ENCODE data around the gene ELP5. TPM values are rescaled to one million over a fixed set of nuclear protein-coding genes. Genes with fewer than 3 reads are reported as not detected.
A peak's percentile ranks its signal among the peaks of the same experiment; 100 is the strongest.

The ELP5 gene
- total RNA-seq, 1 donor from 2014 or later = 27.5 TPM

- DNase-seq = no peak
These were observed 33.7 kb downstream of the ELP5 start for GRCh38 chr17:7285679-7286078.

GRCh38 chr17:7289256-7290032 is 37.4 kb downstream of the ELP5 start:
- DNase-seq = no peak

DNA sequence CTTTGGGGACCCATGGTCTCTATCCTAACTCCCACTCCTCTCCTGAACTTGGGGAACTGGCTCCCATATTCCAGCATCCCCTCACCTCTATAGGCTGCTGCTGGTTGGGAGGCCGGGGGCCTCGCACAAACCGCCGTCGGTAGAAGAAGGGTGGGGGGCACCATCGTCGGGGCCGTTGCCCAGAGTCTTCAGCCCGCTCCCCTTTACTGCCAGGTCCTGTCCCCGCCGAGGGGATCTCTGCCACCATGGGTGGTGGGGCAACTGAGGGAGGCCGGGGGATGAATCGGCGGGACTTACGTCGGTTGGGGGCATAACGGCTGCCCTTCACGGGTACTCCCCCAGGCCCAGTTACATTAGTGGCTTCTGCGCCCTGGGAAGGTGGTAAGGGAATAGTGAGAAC is 38.2 kb downstream of the ELP5 start:
- no peak for DNase-seq

DNA sequence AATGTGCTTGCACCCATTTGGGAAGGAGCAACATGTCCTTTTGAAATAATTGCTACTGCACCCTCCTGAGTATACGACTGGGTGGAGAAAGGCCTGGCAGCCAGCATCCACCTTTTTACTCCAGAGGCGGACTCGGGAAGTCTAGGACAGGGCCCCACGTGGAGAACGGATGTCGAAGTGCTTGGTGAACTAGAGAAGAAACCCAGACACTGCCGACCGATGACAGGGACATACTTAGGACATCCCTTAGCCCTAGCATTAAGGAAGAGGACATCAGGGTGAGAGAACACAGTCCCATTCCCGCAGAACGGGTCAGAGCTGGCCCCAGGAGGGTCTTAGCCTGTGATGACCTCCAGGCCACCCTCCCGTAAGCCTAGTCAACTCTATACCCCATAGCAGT is 38.7 kb downstream of the ELP5 start:
- no peak for DNase-seq

- no peak for DNase-seq
These were observed 40.2 kb downstream of the ELP5 start for GRCh38 chr17:7292194-7292593.

DNA sequence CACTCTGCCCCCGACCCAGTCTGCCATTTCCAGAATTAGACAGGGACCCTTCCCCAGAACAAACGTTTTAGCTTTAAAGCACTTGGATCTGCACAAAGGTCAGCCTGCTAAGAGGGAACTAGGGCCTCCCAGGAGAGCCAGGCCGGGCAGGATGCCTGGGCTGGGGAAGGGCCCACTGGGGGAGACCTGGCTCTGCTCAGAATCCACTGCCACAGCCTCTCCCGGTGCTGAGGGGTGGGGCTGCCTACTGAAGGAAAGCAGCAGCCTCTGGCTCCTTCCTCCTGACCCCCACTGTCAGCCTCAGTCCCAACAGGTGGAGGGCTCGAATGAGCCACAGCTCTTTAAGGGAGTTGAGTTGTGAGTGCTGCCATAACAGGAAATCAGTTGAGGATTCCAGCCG is 40.7 kb downstream of the ELP5 start:
- DNase-seq = no peak

DNA sequence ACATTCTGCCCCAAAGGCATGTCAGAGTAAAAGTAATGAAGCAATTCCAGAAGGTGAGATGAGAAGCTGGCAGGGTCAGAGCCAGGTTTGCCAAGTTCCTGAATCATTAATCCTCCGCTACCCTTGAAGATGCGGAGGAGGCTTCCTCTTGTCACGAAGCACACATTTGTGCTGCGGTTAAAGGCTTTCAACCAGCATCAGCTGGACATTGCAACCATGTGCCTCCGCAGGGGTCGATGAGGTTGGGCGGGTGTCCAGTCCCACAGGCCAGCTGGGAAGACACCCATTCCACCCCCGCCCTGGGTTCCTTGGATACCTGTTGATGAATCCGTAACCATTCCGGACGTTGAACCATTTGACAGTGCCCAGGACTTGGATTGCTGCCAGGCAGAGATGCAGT is 41.1 kb downstream of the ELP5 start:
- no peak for DNase-seq

GRCh38 chr17:7293816-7294613 is 42.0 kb downstream of the ELP5 start:
- DNase-seq = no peak

DNA sequence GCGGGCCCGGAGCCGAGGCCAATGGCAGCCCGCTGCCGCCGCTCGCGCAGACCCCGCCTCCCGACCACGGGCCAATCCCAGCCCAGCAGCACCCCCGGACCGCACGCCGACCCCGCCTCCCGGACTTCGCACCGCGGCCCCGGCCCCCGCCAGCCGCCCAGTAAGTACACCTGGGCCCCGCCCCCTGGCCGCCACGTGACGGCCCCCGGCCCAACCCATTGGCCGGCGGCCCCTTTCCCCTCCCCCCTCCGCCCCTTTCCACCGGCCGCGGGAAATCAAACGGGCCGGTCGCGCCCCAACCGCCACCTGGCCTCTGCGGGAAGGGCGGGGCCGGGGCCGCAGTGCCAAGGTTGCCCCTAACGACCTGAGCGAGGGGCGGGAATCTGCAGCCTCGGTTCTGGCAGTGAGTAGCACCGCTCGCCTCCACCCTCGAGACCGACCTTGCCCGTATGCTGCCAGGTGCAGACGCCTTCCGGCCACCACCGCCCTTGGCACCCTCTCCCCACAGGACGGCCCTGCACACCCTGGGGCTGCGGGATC is 42.7 kb downstream of the ELP5 start, which contains the start of gene YBX2:
YBX2 (minus strand) TSS at position 26 of the 540 bp plus-strand sequence. CDS start 139 bp downstream, outside the sequence.
- no peak for DNase-seq

GRCh38 chr17:7295230-7296180 is 43.5 kb downstream of the ELP5 start:
- no peak for DNase-seq

DNA sequence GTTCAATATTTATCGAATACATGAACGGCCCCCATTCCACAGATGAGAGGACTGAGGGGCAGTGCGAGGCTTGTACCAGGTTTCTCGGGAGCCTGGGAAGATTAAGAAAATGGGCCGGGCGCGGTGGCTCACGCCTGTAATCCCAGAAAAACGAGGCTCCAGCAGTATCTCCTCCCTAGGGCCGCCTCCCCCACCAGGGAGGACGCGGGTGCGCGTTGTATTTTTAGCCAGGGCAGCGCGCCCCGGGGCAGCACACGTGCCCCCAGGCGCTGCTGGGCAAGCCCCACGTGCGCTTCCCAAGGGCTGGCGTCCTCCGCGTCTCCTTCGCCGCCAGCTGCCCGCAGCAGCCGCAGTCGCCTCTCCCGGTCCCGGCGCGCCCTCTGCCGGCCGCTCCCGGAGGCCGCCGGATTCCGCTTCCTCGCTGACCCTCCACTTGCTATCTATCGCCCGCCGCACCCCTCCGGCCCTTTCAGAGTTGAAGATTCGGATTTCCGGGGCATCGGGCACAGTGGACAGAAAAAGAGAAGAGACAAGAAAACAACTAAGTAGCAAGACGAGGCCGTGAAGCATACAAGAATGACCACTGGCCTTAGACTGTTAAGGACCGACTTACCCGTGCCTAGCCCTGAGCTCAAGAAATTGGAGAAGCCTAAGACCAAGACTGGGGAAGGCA is 44.3 kb downstream of the ELP5 start:
- DNase-seq = no peak

DNA sequence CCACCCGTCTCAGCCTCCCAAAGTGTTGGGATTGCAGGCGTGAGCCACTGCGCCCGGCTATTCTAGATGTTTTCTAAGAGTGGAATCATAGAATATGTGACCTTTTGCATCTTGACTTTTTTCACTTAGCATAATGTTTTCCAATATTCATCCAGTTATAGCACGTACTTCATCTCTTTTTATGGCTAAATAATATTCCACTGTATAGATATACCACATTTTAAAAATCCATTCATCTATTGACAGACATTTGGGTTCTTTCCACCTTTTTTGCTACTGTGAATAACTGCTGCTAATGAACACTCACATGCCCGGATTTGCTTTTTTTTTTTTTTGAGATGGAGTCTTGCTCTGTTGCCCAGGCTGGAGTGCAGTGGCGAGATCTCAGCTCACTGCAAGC is 52.2 kb downstream of the ELP5 start:
- no peak for DNase-seq

- DNase-seq = peak; percentile 100
These were observed 55.1 kb downstream of the ELP5 start, which contains the start of gene EIF5A for GRCh38 chr17:7306911-7307685. EIF5A (plus strand) TSS chr17:7307628; CDS start chr17:7309636, 2,008 bp downstream.

- no peak for DNase-seq
These were observed 55.9 kb downstream of the ELP5 start for GRCh38 chr17:7307686-7308624.

- DNase-seq = peak; percentile 60
These were observed 56.8 kb downstream of the ELP5 start for GRCh38 chr17:7308625-7309433.

All from skin of body (tissue), 2 donors.